HepG2 (cell line): ENCODE measurements around the gene CRYM. TPM values are rescaled to one million over a fixed set of nuclear protein-coding genes. Genes with fewer than 3 reads are reported as not detected.
A peak's percentile ranks its signal among the peaks of the same experiment; 100 is the strongest.

ENCODE experiments used
- ATF3 ChIP-seq: sonication (generic); formaldehyde crosslinking; IDR thresholded peaks from 2 replicates; pipeline ENCODE4 v1.4.0; 2020; ENCODE audit warnings: missing genetic modification reagents
- BORCS8-MEF2B ChIP-seq: sonication (generic); formaldehyde crosslinking; IDR thresholded peaks from 2 replicates; pipeline ENCODE4 v1.8.0; 2022; ENCODE audit warnings: mild to moderate bottlenecking, missing genetic modification reagents
- CBX1 ChIP-seq: IDR thresholded peaks from one replicate; pipeline ENCODE4 v1.6.1; 2016; ENCODE audit warnings: antibody characterized with exemption, low read depth
- CC2D1A ChIP-seq: sonication (generic); formaldehyde crosslinking; IDR thresholded peaks from 2 replicates; pipeline ENCODE4 v1.8.1; 2023; ENCODE audit warnings: mild to moderate bottlenecking, missing genetic modification reagents
- GPBP1L1 ChIP-seq: sonication (generic); formaldehyde crosslinking; IDR thresholded peaks from 2 replicates; pipeline ENCODE4 v1.5.0; 2020; ENCODE audit warnings: mild to moderate bottlenecking, missing genetic modification reagents
- GPN1 ChIP-seq: sonication (generic); formaldehyde crosslinking; IDR thresholded peaks from 2 replicates; pipeline ENCODE4 v1.5.1; 2020; ENCODE audit warnings: missing genetic modification reagents, borderline replicate concordance
- MEIS2 ChIP-seq: sonication (generic); formaldehyde crosslinking; IDR thresholded peaks from 2 replicates; pipeline ENCODE4 v1.9.0; 2021; ENCODE audit warnings: mild to moderate bottlenecking, missing genetic modification reagents
- MIER2 ChIP-seq: IDR thresholded peaks from 2 replicates; pipeline ENCODE4 v1.6.1; 2016; ENCODE audit warnings: missing biosample characterization, missing genetic modification reagents
- MIXL1 ChIP-seq: IDR thresholded peaks from 2 replicates; pipeline ENCODE4 v1.6.1; 2016
- MXI1 ChIP-seq: IDR thresholded peaks from 3 replicates; pipeline ENCODE4 v1.6.1; 2012; ENCODE audit warnings: low read depth, low read length, inconsistent platforms, borderline replicate concordance
- NFKBIZ ChIP-seq: IDR thresholded peaks from 2 replicates; pipeline ENCODE4 v1.6.1; 2018; ENCODE audit warnings: missing genetic modification reagents, missing compliant biosample characterization
- RBM22 ChIP-seq: fragments of 200-400 bp; formaldehyde crosslinking; optimal IDR thresholded peaks from 2 replicates; pipeline ENCODE3; 2017; ENCODE audit warnings: mild to moderate bottlenecking, low read length, moderate library complexity
- SMARCC2 ChIP-seq: fragments of 450-650 bp; IDR thresholded peaks from 2 replicates; pipeline ENCODE4 v1.6.1; 2017; ENCODE audit warnings: antibody characterized with exemption, mild to moderate bottlenecking
- SMYD3 ChIP-seq: sonication (generic); formaldehyde crosslinking; IDR thresholded peaks from 2 replicates; pipeline ENCODE4 v1.8.1; 2023; ENCODE audit warnings: mild to moderate bottlenecking, missing genetic modification reagents
- ZC3H13 ChIP-seq: sonication (generic); formaldehyde crosslinking; IDR thresholded peaks from 2 replicates; pipeline ENCODE4 v1.8.1; 2023; ENCODE audit warnings: mild to moderate bottlenecking, missing genetic modification reagents, moderate library complexity
- ZNF234 ChIP-seq: sonication (generic); formaldehyde crosslinking; conservative IDR thresholded peaks from 2 replicates; pipeline ENCODE4 v1.5.1; 2020; ENCODE audit warnings: mild to moderate bottlenecking, missing genetic modification reagents
- ZNF552 ChIP-seq: sonication (generic); formaldehyde crosslinking; IDR thresholded peaks from 2 replicates; pipeline ENCODE4 v1.9.0; 2022; ENCODE audit warnings: missing genetic modification reagents, mild to moderate bottlenecking, borderline replicate concordance
- ZNF646 ChIP-seq: sonication (generic); formaldehyde crosslinking; IDR thresholded peaks from 2 replicates; pipeline ENCODE4 v1.9.0; 2021; ENCODE audit warnings: mild to moderate bottlenecking, missing genetic modification reagents
- polyA plus RNA-seq, 8 experiments: library from polyadenylated mRNA; depleted of rRNA in 3 of 8; stranded (reverse) in 7 of 8; unstranded in 1 of 8; fragments of >200 nt; fragmentation: Illumina TruSeq in 4 of 8; extraction: Trizol in 4 of 8; gene quantifications; 2 replicates each; pipeline versions ENCODE4 v1.2.1 to v1.2.3, GENCODE V29; 2011 to 2016; ENCODE audit warnings: low read depth in 4 of 8, missing spikeins in 1 of 8, mixed read lengths in 1 of 8; ENCODE audit not compliant: insufficient read depth in 1 of 8
- total RNA-seq, 5 experiments: library from RNA; depleted of rRNA; stranded (reverse); fragments of >200 nt; fragmentation: Illumina TruSeq; extraction: Trizol; gene quantifications; 2 replicates each; pipeline ENCODE4 v1.2.3, GENCODE V29; 2016; ENCODE audit warnings: low read depth in 1 of 5

Gene CRYM
- total and polyA plus RNA-seq, 2 of the 13 experiments (the other 11 are each of a cell fraction or from before 2014, with no cell fraction given), result 1.9 to 2.2 TPM

- peak; percentile 30; the same call in 1 of the 2 replicates for TF ChIP-seq MEIS2 (CRISPR knock-in tag)
- TF ChIP-seq ZC3H13 (CRISPR knock-in tag), result no peak; the same call in 1 of the 2 replicates
- no peak for TF ChIP-seq CBX1
- TF ChIP-seq ZNF234 (CRISPR knock-in tag), result no peak
- no peak for TF ChIP-seq GPBP1L1 (CRISPR knock-in tag)
- TF ChIP-seq SMARCC2, result no peak
- no peak; the same call in 1 of the 2 replicates for TF ChIP-seq ZNF552 (CRISPR knock-in tag)
- no peak for TF ChIP-seq GPN1 (CRISPR knock-in tag)
- TF ChIP-seq RBM22, result no peak
- TF ChIP-seq BORCS8-MEF2B, result peak; percentile 67; the same call in 1 of the 2 replicates
- TF ChIP-seq CC2D1A, result no peak
- TF ChIP-seq MXI1, result peak; percentile 81; the same call in 2 of the 3 replicates
- peak; percentile 41; the same call in 1 of the 2 replicates for TF ChIP-seq ZNF646 (CRISPR knock-in tag)
- TF ChIP-seq MIXL1 (CRISPR knock-in tag), result peak; percentile 97
- TF ChIP-seq MIER2, result peak; percentile 85
- TF ChIP-seq ATF3 (CRISPR knock-in tag), result peak; percentile 70
- peak; percentile 78; the same call in 1 of the 2 replicates for TF ChIP-seq SMYD3 (CRISPR knock-in tag)
- TF ChIP-seq NFKBIZ, result peak; percentile 91; the same call in 1 of the 2 replicates
Observed at GRCh38 chr16:21300309-21301167, 22.4 kb upstream of the CRYM start (continued).
